A549 (cell line): ENCODE data around the gene FGD2. TPM values are rescaled to one million over a fixed set of nuclear protein-coding genes. Genes with fewer than 3 reads are reported as not detected.

Experiments used
- ATAC-seq, 2 experiments: fragments of 200-7000 bp in 1 of 2; fragments of >200 bp in 1 of 2; cut with Nextera tagmentation in 1 of 2; cut with Tn5 transposase in 1 of 2; 3 replicates each; pipeline versions ENCODE4 v1.8.0 to v1.9.1; 2018 to 2020; ENCODE audit warnings: mild to moderate bottlenecking in 1 of 2, moderate library complexity in 1 of 2
- CTCF ChIA-PET: fragments of 300-600 bp; sonication (Branson Sonifier 250); formaldehyde crosslinking; extraction: SDS; loops from one replicate; lab custom pipeline; 2021; ENCODE audit warnings: antibody characterized with exemption, inconsistent platforms; lab: Yijun Ruan, JAX
- POLR2A ChIA-PET: fragments of 350-600 bp; formaldehyde crosslinking; extraction: SDS; loops from one replicate; lab custom pipeline; 2021; ENCODE audit warnings: antibody characterized with exemption, inconsistent platforms; lab: Yijun Ruan, JAX
- DNase-seq, 2 experiments: peaks; one replicate each; pipeline versions ENCODE4 v3.0.0 to v3.0.0-alpha.2; 2011 to 2016; ENCODE audit warnings: low read depth in 1 of 2, low spot score in 1 of 2
- FAIRE-seq: peaks from 2 replicates; lab custom pipeline; 2011; peaks lifted over from hg19 to GRCh38; lab: Jason Lieb, UNC
- H3K27ac ChIP-seq, 2 experiments: fragments of >200 bp; sonication (Bioruptor Twin); formaldehyde crosslinking; 3 replicates each; pipeline ENCODE4 v1.5.1; 2016 to 2017
- H3K4me1 ChIP-seq: fragments of >200 bp; sonication (Bioruptor Twin); formaldehyde crosslinking; 3 replicates; pipeline ENCODE4 v1.6.1; 2016
- H3K4me2 ChIP-seq: fragments of >200 bp; sonication (Bioruptor Twin); formaldehyde crosslinking; 3 replicates; pipeline ENCODE4 v1.6.1; 2016
- H3K4me3 ChIP-seq: fragments of >200 bp; sonication (Bioruptor Twin); formaldehyde crosslinking; 3 replicates; pipeline ENCODE4 v1.5.1; 2016
- H3K9me3 ChIP-seq: fragments of >200 bp; sonication (Bioruptor Twin); formaldehyde crosslinking; 3 replicates; pipeline ENCODE4 v1.6.1; 2016
- BCL3 ChIP-seq: fragments of >200 bp; sonication (Bioruptor Twin); formaldehyde crosslinking; IDR thresholded peaks from 3 replicates; pipeline ENCODE4 v1.6.1; 2016
- BHLHE40 ChIP-seq: IDR thresholded peaks from 2 replicates; pipeline ENCODE4 v1.6.1; 2012; ENCODE audit warnings: low read depth, low read length, inconsistent platforms
- CBX8 ChIP-seq: fragments of 200-600 bp; sonication (generic); IDR thresholded peaks from 2 replicates; pipeline ENCODE4 v1.6.1; 2016
- CTCF ChIP-seq: fragments of >200 bp; sonication (Bioruptor Twin); formaldehyde crosslinking; IDR thresholded peaks from 3 replicates; pipeline ENCODE4 v1.5.1; 2016
- EHF ChIP-seq: fragments of 250-450 bp; sonication (Bioruptor Pico); IDR thresholded peaks from 2 replicates; pipeline ENCODE4 v1.5.0; 2020; ENCODE audit warnings: mild to moderate bottlenecking
- EHMT2 ChIP-seq: fragments of 200-600 bp; sonication (generic); IDR thresholded peaks from 2 replicates; pipeline ENCODE4 v1.6.1; 2016; ENCODE audit warnings: antibody characterized with exemption, low read depth, mild to moderate bottlenecking, moderate library complexity
- ESRRA ChIP-seq: fragments of 150-350 bp; IDR thresholded peaks from 2 replicates; pipeline ENCODE4 v1.6.1; 2014; ENCODE audit warnings: mild to moderate bottlenecking, low read length, borderline replicate concordance
- FOSL2 ChIP-seq, 2 experiments: fragments of 450-650 bp in 1 of 2; fragments of >200 bp in 1 of 2; sonication (Bioruptor Twin) in 1 of 2; formaldehyde crosslinking; IDR thresholded peaks; 2 replicates each; pipeline versions ENCODE4 v1.5.0 to v1.6.1; 2016 to 2020; ENCODE audit warnings: mild to moderate bottlenecking in 1 of 2, moderate library complexity in 1 of 2
- HDAC2 ChIP-seq: fragments of 200-600 bp; sonication (generic); IDR thresholded peaks from 2 replicates; pipeline ENCODE4 v1.6.1; 2016
- HEYL ChIP-seq: fragments of 250-450 bp; sonication (Bioruptor Pico); IDR thresholded peaks from 2 replicates; pipeline ENCODE4 v1.8.0; 2021; ENCODE audit warnings: mild to moderate bottlenecking, moderate library complexity
- HMGXB4 ChIP-seq: fragments of 250-450 bp; sonication (Bioruptor Pico); IDR thresholded peaks from 2 replicates; pipeline ENCODE4 v1.5.0; 2021; ENCODE audit warnings: mild to moderate bottlenecking, moderate library complexity, borderline replicate concordance
- HOXB13 ChIP-seq: fragments of 250-450 bp; sonication (Bioruptor Pico); IDR thresholded peaks from 2 replicates; pipeline ENCODE4 v1.5.0; 2020; ENCODE audit warnings: low read depth, mild to moderate bottlenecking, moderate library complexity
- JUNB ChIP-seq: fragments of >200 bp; sonication (Bioruptor Twin); formaldehyde crosslinking; IDR thresholded peaks from 2 replicates; pipeline ENCODE4 v1.6.1; 2016
- MAX ChIP-seq: IDR thresholded peaks from 2 replicates; pipeline ENCODE4 v1.6.1; 2012
- MAZ ChIP-seq: fragments of 150-350 bp; IDR thresholded peaks from 2 replicates; pipeline ENCODE4 v1.6.1; 2014; ENCODE audit warnings: antibody characterized with exemption, low read depth, low read length, borderline replicate concordance
- NFE2L2 ChIP-seq: fragments of 150-350 bp; conservative IDR thresholded peaks from 2 replicates; pipeline ENCODE4 v1.6.1; 2014; ENCODE audit warnings: low read length
- PBX3 ChIP-seq: IDR thresholded peaks from 2 replicates; pipeline ENCODE4 v1.6.1; 2012
- RAD21 ChIP-seq, 2 experiments: fragments of >200 bp in 1 of 2; sonication (Bioruptor Twin) in 1 of 2; formaldehyde crosslinking in 1 of 2; IDR thresholded peaks in 1 of 2; conservative IDR thresholded peaks in 1 of 2; 2 replicates in 1 of 2; 3 replicates in 1 of 2; pipeline ENCODE4 v1.6.1; 2012 to 2018; ENCODE audit warnings: inconsistent platforms in 1 of 2
- RARB ChIP-seq: fragments of 250-450 bp; sonication (Bioruptor Pico); IDR thresholded peaks from 2 replicates; pipeline ENCODE4 v1.8.0; 2021; ENCODE audit warnings: mild to moderate bottlenecking, moderate library complexity
- RNF2 ChIP-seq: fragments of 200-600 bp; sonication (generic); IDR thresholded peaks from 2 replicates; pipeline ENCODE4 v1.6.1; 2016; ENCODE audit warnings: low read depth, mild to moderate bottlenecking, antibody characterized with exemption, moderate library complexity, borderline replicate concordance
- SMC3 ChIP-seq: fragments of >200 bp; sonication (Bioruptor Twin); formaldehyde crosslinking; IDR thresholded peaks from 3 replicates; pipeline ENCODE4 v1.6.1; 2018; ENCODE audit warnings: inconsistent platforms
- SREBF2 ChIP-seq: fragments of 450-650 bp; IDR thresholded peaks from 2 replicates; pipeline ENCODE4 v1.6.1; 2014; ENCODE audit warnings: mild to moderate bottlenecking, moderate library complexity
- TP53 ChIP-seq: fragments of 250-450 bp; sonication (Bioruptor Pico); IDR thresholded peaks from 2 replicates; pipeline ENCODE4 v1.5.0; 2021; ENCODE audit warnings: mild to moderate bottlenecking, moderate library complexity
- ZNF302 ChIP-seq: fragments of 250-450 bp; sonication (Bioruptor Pico); IDR thresholded peaks from 2 replicates; pipeline ENCODE4 v1.9.0; 2021; ENCODE audit warnings: inconsistent platforms, mild to moderate bottlenecking, moderate library complexity
- WGBS: methylation state at CpG from one replicate; pipeline ENCODE4 v1.1.6; 2017; ENCODE audit errors: missing lambda C conversion rate; 5-methylcytosine and 5-hydroxymethylcytosine counted together
- polyA plus RNA-seq, 4 experiments: library from polyadenylated mRNA; depleted of rRNA in 3 of 4; stranded (reverse); fragments of >200 nt; fragmentation: RNase III in 1 of 4; extraction: RNeasy Plus Mini Kit Qiagen cat#74134 plus additional on column Dnase treatment in 1 of 4; gene quantifications; 2 replicates in 3 of 4; 3 replicates in 1 of 4; pipeline ENCODE4 v1.2.3, GENCODE V29; 2011 to 2017

Gene FGD2
- polyA plus RNA-seq, 2 of the 4 experiments (the other 2 are of a cell fraction): not detected

- ChIA-PET POLR2A (no interaction called here), CTCF (interaction anchor here (0.8 to 2.2 kb wide), 3 partner anchors 31 to 215 kb away, joined by 3 to 11 read pairs (median 3); no protein-coding TSS in a partner anchor)
- H3K9me3 ChIP-seq: no peaks in the 10 kb centered on the region
- no peak for TF ChIP-seq RARB (CRISPR knock-in tag)
- no peak for TF ChIP-seq HDAC2
- no peak for TF ChIP-seq EHF
- no peak for TF ChIP-seq MAX
- TF ChIP-seq HEYL (CRISPR knock-in tag): no peak
- no peak for TF ChIP-seq FOSL2 (IDR thresholded peaks at IDR 0.05)
- TF ChIP-seq FOSL2 (CRISPR knock-in tag; IDR thresholded peaks at IDR 0.05): no peak
- TF ChIP-seq ESRRA: no peak
- no peak for TF ChIP-seq CTCF
- no peak for TF ChIP-seq NFE2L2
- TF ChIP-seq CBX8: no peak
- no peak for TF ChIP-seq HOXB13 (CRISPR knock-in tag)
- TF ChIP-seq PBX3: no peak
- no peak for TF ChIP-seq SMC3
- DNase-seq (no peak), ATAC-seq (no peak), FAIRE-seq (no peak)
- H3K4me2 ChIP-seq: no peak overlapping the region
- 94% methylated on average over 6 of the region's 6 CpGs for WGBS
- H3K27ac ChIP-seq: no peak overlapping the region
- H3K4me3 ChIP-seq: no peak overlapping the region
- H3K4me1 ChIP-seq: peaks cover 19% of the 10 kb centered on the region
Measured at GRCh38 chr6:36980129-36980528, 25.3 kb upstream of the FGD2 start.

- TF ChIP-seq CBX8 (no peak), HOXB13 (CRISPR knock-in tag) (no peak), EHMT2 (no peak), RNF2 (no peak), ZNF302 (CRISPR knock-in tag) (no peak), BHLHE40 (no peak), HMGXB4 (CRISPR knock-in tag) (no peak), JUNB (no peak), SREBF2 (no peak), TP53 (no peak), BCL3 (no peak), MAZ (no peak), RAD21 (conservative IDR thresholded peaks at IDR 0.05 in 1 of 2, IDR thresholded peaks at IDR 0.05 in 1 of 2) (no peak)
- FAIRE-seq: no peak
- H3K9me3 ChIP-seq: no peaks in the 10 kb centered on the region
- DNase-seq: no peak
- no peak overlapping the region for H3K27ac ChIP-seq
- WGBS: 92% methylated on average over 10 of the region's 14 CpGs
- no peak overlapping the region for H3K4me3 ChIP-seq
- no peak overlapping the region for H3K4me2 ChIP-seq
- CTCF ChIA-PET: interaction anchor here (0.8 to 2.2 kb wide), 6 partner anchors 32 to 239 kb away, joined by 3 to 11 read pairs (median 3); no protein-coding TSS in a partner anchor
- peaks cover 19% of the 10 kb centered on the region for H3K4me1 ChIP-seq
- no peak for ATAC-seq
- POLR2A ChIA-PET: interaction anchor here (0.6 kb wide), 1 partner anchor 147 kb away, joined by 8 read pairs; no protein-coding TSS in a partner anchor
Measured at GRCh38 chr6:36980876-36981619, 24.4 kb upstream of the FGD2 start.
